G401 (cell line): Measurements from ENCODE around the gene UGDH. TPM values are rescaled to one million over a fixed set of nuclear protein-coding genes. Genes with fewer than 3 reads are reported as not detected.
"Not testable (repeated sequence)": the region's sequence is repeated elsewhere in the genome, so short reads cannot be mapped to it uniquely, and the experiment has no call there.

Experiments
- DNase-seq: peaks from one replicate; pipeline ENCODE4 v3.0.0-alpha.2; 2015; ENCODE audit warnings: low spot score
- in situ Hi-C: cut with HindIII; loops from 2 replicates; pipeline ENCODE4 v1.10.0; 2016; ENCODE audit warnings: low sequenced_read_pairs, mixed read lengths
- total RNA-seq: library from RNA; depleted of rRNA; stranded (reverse); fragments of >200 nt; shearing (Covaris generic); gene quantifications from 2 replicates; pipeline ENCODE4 v1.2.3, GENCODE V29; 2014; rRNA removed

Gene UGDH
- 73.6 and 76.0 TPM in 2 replicates for total RNA-seq

GRCh38 chr4:39527296-39528060 lies at the start of gene UGDH:
Gene UGDH, minus strand, starts transcription at chr4:39527439. Its CDS starts 5,927 bp downstream, at chr4:39521512.
- in situ Hi-C loops, result no loop called here
- peak; percentile 99 for DNase-seq

- in situ Hi-C loops, result no loop called here
- DNase-seq, result no peak
Observed at GRCh38 chr4:39574946-39575345, 47.7 kb upstream of the UGDH start.

GRCh38 chr4:39571504-39571903 lies 44.3 kb upstream of the UGDH start:
- DNase-seq, result no peak
- in situ Hi-C loops, result no loop called here

- in situ Hi-C loops, result no loop called here
- no peak for DNase-seq
Observed at GRCh38 chr4:39571054-39571453, 43.8 kb upstream of the UGDH start.

GRCh38 chr4:39569209-39569608 lies 42.0 kb upstream of the UGDH start:
- no peak for DNase-seq
- in situ Hi-C loops, result no loop called here

- in situ Hi-C loops, result no loop called here
- DNase-seq, result no peak
Observed at GRCh38 chr4:39568805-39569204, 41.6 kb upstream of the UGDH start.

GRCh38 chr4:39565878-39566600 lies 38.8 kb upstream of the UGDH start:
- in situ Hi-C loops, result no loop called here
- no peak for DNase-seq

- in situ Hi-C loops, result no loop called here
- no peak for DNase-seq
Observed at GRCh38 chr4:39563346-39563847, 36.2 kb upstream of the UGDH start.

- no peak for DNase-seq
- in situ Hi-C loops, result no loop called here
Observed at GRCh38 chr4:39562792-39563191, 35.6 kb upstream of the UGDH start.

GRCh38 chr4:39559626-39560025 lies 32.4 kb upstream of the UGDH start:
- in situ Hi-C loops, result no loop called here
- DNase-seq, result no peak

- in situ Hi-C loops, result no loop called here
- no peak for DNase-seq
Observed at GRCh38 chr4:39555472-39555871, 28.2 kb upstream of the UGDH start.

- DNase-seq, result no peak
- in situ Hi-C loops, result no loop called here
Observed at GRCh38 chr4:39548425-39549067, 21.3 kb upstream of the UGDH start.

- in situ Hi-C loops, result no loop called here
- no peak for DNase-seq
Observed at GRCh38 chr4:39544580-39545315, 17.5 kb upstream of the UGDH start.

- in situ Hi-C loops, DNase-seq: not testable (repeated sequence)
Observed at GRCh38 chr4:39544080-39544479, 16.8 kb upstream of the UGDH start.

GRCh38 chr4:39543034-39543433 lies 15.8 kb upstream of the UGDH start:
- no peak for DNase-seq
- in situ Hi-C loops, result no loop called here

GRCh38 chr4:39542611-39543012 lies 15.4 kb upstream of the UGDH start:
- DNase-seq, result no peak
- in situ Hi-C loops, result no loop called here

GRCh38 chr4:39541987-39542610 lies 14.9 kb upstream of the UGDH start:
- in situ Hi-C loops, result no loop called here

GRCh38 chr4:39539089-39539611 lies 11.9 kb upstream of the UGDH start:
- no peak for DNase-seq
- in situ Hi-C loops, result no loop called here

More at GRCh38 chr4:39541987-39542610, 14.9 kb upstream of the UGDH start:
- DNase-seq, result no peak

GRCh38 chr4:39533541-39533940 lies 6.3 kb upstream of the UGDH start:
- DNase-seq, result no peak
- in situ Hi-C loops, result no loop called here
